GM10847 (cell line): Measurements from ENCODE around the gene SNIP1.

Experiments
- POLR2A ChIP-seq: IDR thresholded peaks from 2 replicates; pipeline ENCODE4 v1.6.1; 2011; ENCODE audit not compliant: insufficient read length; ENCODE audit errors: extremely low read depth

Gene SNIP1

GRCh38 chr1:37486680-37487618 is 67.1 kb downstream of the SNIP1 start:
- no peak for TF ChIP-seq POLR2A

GRCh38 chr1:37485902-37486679 is 68.0 kb downstream of the SNIP1 start:
- TF ChIP-seq POLR2A, result no peak
